Uterus (tissue), 2 donors: ENCODE measurements around the gene CLP1.

Experiments used
- CTCF ChIP-seq, 4 experiments: fragments of 200-600 bp in 2 of 4; fragments of 450-650 bp in 2 of 4; sonication (generic) in 2 of 4; IDR thresholded peaks; one replicate each; pipeline ENCODE4 v1.5.1; 2016 to 2019; ENCODE audit warnings: antibody characterized with exemption in 4 of 4, mild to moderate bottlenecking in 2 of 4, moderate library complexity in 1 of 4
- POLR2A ChIP-seq, 2 donors: fragments of 450-650 bp; IDR thresholded peaks; one replicate each; pipeline ENCODE4 v1.6.1; 2016; ENCODE audit warnings: antibody characterized with exemption in 2 of 2, mild to moderate bottlenecking in 1 of 2, moderate library complexity in 1 of 2

GRCh38 chr11:57619331-57619730, 38.2 kb upstream of the CLP1 start:
- TF ChIP-seq CTCF (IDR thresholded peaks at IDR 0.05) (no peak), POLR2A (IDR thresholded peaks at IDR 0.05) (no peak)
